Fibroblast of upper back skin (primary cell): ENCODE measurements around the gene MAX.
A peak's percentile ranks its signal among the peaks of the same experiment; 100 is the strongest.

ENCODE experiments used
- DNase-seq: peaks from one replicate; pipeline ENCODE4 v3.0.0-alpha.2; 2013

Gene MAX

GRCh38 chr14:65102441-65103149, at the start of gene MAX:
TSS of gene MAX (minus strand) at chr14:65102517. CDS start at chr14:65102339, 178 bp downstream.
- peak; percentile 99 for DNase-seq

DNA sequence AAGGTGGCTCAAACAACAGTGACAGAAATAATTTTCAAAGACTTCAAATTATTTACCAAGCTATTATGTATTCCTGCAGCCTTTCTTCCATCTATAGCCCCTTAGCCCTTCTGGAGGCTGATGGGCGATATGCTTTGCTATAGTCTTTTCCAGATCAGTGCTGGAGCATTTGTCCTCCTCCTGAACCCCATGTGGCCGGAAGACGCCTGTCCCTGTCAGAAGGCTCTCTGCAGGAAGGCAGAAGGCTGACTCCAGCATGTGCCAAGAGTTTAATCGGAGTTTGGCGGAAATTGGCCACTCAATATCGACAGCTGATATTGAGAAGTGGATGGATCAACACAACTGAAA, 49.3 kb upstream of the MAX start:
- no peak for DNase-seq

DNA sequence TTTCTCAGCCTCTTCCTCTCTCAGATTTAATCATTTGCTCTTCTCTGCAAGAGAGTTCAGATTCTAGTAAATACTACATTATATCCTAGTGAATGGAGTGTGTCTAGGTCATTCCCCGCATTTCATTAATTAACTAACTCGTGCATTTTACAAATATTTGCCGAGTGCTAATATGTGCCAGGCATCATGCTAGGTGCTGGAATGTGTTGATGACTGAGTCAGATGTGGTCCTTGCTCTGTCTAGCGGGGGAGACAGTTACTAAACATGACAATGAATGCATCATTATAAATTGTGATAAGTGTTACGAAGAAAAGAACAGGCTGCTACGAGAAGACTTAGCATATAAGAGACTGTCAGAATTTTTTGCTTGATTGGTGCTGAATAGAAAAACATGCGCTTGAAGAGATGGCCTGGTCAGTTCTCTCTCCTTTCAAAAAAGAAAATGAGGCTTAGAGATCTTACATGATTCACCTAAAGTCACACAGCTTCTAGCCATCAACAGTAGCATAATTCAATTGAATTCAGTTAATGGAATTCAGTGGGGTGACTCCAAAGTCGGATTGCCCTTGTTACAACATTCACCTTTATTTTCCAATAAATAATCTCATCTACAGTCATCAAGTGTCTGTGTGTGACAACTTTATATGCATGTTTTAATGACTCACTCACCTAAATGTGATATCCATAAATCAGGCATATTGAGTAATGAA, 48.7 kb upstream of the MAX start:
- no peak for DNase-seq

- DNase-seq = no peak
Measured at GRCh38 chr14:65149116-65149515, 46.8 kb upstream of the MAX start.

DNA sequence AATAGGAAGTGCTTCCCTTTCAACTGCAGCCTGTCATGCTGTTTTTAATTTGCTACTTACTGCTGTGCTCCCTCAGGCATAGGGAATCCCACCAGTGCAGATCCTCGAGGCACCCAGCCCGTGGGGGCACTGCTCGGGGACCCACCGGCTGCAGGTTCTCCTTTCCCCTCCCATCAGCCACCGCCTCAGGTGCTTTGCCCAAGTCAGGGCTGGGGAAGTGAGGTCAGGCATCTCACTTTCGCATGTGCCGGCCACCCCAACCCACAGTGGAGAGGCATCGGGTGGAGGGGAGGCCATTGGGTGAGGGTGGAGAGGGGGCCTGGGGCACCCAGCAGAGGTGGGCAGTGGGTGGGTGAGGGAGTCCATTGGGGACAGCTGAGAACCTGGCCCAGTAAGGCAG, 41.9 kb upstream of the MAX start:
- DNase-seq = no peak

DNA sequence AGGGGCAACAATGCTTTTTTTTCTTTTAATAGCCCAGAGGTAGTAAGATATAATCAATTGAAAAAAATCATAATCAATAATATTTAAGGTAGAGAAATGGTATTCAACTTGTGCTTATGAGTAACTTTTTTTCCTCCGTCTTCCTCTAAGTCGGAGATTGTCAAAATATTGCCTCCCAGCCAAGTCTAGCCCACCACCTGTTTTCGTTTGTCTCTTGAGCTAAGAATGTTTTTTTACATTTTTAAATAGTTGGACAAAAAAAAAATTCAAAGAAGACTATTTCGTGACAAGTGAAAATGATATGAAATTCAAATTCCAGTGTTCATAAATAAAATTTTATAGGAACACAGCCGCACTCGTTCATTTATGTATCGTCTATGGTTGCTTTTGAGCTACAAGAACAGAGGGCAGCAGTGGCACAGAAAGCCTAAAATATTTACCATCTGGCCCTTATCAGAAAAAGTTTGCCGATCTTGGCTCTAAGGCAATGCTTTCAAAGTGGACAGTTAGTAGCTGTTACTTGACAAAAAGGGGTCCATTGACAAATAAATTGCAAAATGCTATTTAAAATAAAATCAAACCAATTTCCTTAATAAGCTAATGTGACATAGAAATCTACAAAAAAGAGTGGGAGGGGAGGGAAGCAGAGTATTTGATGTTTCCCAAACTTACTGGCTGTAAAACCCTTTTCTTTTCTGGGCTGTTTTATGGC, 40.8 kb upstream of the MAX start:
- no peak for DNase-seq

GRCh38 chr14:65142429-65142828, 40.1 kb upstream of the MAX start:
- no peak for DNase-seq

- DNase-seq = no peak
Measured at GRCh38 chr14:65141523-65141922, 39.2 kb upstream of the MAX start.

DNA sequence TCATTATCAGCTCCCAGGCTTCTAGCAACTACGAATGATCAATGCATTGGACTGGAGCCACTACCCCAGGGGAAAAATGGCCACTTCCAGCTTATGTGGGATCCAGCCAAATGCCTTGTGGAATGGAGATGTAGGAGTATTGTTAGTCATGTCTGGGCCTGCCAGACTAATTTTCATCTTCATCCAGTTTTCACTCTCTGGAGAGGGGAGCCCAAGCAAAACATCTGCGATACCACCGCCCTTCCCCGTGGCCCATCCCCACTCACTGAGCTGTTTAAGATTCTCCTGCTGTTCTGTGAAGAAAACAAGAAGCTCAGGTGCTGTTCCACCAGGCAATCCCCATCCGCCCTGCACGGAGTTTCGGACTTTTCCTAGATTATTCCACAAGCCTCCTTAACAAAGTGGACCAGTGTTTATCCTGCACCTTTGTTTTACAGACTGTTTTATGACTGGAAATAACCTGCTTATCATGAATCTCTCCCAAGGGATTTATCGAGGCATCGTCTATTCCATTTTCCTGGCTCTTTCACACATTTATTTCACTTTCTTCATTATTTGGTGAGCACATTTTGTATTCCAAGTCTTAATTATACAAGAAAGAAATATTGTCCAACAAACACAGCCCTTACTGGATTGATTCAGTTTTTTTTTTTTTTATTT, 35.5 kb upstream of the MAX start:
- DNase-seq = peak; percentile 43

DNA sequence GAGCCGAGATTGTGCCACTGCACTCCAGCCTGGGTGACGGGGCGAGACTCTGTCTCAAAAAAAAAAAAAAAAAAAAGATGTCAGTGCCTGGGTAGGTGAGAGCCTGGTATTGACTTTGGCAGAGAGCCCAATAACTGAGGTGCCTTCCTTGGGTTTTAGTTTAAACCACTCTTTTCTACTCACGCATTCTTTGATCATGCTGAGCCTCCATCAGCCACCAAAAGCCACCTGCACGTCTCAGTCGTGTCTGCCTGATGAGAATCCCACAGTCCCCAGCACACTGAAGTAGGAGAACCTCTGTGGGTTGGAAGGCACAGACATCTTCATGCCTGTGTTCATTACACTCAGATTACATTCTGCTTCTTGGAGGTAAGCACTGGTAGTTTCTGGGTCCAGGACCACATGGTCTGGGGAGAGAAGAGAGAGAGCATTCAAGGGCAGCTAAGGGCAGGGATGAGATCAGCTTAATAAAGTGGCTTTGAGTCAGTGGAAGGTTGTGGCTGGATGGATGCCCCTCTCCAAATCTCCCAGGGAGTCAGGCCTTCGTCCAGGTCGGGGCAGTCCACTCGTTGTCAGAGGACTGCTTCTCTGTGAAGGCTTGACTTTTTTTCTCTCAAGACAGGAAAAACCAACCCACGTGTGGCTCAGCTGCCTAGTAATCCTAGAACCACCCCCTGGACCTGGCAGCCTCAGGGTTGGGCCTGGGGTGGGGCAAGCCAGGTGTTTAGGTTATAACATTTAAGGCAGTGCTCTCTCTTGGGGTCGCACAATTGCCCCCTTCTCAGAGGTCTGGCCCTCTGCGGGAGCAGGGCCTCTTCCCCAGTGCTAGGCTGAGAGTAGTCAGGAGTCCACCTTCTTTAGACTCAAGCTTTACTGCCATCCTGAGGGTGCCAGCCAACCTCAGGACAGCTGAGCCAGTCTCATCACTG, 32.6 kb upstream of the MAX start:
- DNase-seq = no peak

GRCh38 chr14:65132855-65133254, 30.5 kb upstream of the MAX start:
- no peak for DNase-seq

GRCh38 chr14:65131301-65131701, 29.0 kb upstream of the MAX start:
- peak; percentile 87 for DNase-seq

GRCh38 chr14:65128096-65128495, 25.8 kb upstream of the MAX start:
- no peak for DNase-seq

DNA sequence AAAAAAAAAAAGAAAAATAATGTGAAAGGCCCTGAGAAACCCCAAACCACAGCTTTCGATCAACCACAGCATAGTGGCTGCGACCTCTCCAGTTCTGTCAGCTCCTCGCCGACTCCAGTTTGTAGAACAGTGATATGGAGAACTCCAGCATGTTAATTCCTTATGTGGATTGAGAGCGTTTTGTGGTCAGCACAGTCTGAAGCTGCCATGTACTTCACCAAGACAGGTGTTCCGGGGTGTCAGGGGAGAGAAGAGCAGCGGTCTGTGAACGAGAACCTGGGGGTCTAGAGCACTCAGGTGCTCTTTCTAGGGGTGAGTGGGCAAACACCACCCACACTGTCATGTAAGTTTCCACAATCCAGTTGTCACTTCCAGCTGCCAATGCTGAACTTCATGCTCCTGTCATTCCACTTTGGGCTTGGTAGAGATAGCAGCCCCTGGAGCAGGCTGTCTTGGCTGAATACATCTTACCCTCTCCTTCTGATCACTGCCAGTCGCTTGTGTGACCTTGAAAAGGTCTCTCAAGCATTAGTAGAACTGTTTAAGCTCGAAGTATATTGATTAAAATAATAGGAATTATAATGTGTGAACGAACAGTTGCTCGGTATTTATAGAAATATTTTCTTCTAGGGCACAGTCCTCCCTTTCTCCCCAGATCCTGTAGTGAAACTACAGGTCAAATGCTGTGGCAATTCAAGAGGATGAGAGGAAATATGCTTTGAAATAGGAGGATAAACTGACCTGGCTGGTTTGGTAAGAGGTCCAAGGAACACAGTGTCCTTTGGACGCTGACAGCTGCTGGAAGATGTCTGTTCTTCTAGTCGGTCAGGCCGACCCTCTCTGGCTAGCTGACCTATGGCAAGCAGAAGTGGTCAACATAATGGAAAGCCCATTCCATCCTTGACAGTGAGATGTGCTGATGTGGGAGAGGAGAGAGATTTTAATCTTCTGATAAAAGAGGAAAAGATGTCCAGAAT, 15.7 kb upstream of the MAX start:
- DNase-seq = no peak

DNA sequence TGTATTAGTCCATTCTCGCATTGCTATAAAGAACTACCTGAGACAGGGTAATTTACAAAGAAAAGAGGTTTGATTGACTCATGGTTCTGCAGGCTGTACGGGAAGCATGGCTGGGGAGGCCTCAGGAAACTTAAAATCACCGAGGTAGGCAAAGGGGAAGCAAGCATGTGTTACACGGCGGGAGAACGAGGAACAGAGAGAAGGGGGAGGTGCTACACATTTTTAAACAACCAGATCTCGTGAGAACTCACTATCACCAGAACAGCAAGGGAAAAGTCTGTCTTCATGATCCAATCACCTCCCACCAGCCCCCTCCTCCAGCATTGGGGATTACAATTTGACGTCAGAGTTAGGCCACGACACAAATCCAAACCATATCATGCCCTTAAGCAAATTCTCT, 13.3 kb upstream of the MAX start:
- DNase-seq = no peak

DNA sequence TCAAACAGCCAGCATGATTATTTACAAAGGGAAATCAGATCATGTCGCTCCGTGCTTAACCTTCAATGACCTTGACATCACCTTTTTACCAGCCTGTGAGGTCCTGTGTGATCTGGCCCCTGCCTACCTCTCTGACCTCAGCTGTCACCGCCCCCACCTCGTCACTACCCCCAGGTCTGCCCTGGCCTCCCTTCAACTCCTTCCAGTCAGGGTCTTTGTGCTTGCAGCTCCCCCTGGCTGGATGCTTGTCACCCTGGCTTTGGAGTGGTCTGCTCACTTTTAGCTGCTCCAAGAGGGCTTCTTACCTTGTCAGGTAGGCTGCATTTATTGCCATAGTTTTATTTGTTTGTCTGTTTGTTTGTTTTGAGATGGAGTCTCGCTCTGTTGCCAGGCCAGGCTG, 8.2 kb upstream of the MAX start:
- DNase-seq = no peak

- DNase-seq = no peak
Measured at GRCh38 chr14:65109357-65109756, 7.0 kb upstream of the MAX start.

DNA sequence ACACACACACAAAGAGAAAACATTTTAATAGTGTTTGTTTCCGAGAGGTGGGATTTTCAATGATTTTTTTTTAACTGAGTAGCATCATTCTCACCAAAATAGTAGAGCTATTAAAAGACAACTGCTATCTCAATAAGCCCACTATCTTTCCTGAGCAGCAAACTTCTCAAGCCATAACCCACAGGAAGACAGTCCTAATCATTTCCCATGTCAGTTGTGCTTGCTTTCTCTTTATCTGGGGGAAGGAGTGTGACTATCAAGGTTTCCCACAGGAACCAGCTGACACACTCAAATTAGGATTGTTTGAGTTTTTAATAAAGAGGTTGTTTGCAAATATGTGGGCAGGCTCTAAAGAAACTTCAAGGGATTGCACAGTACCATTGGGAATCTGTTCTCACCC, 4.9 kb upstream of the MAX start:
- DNase-seq = no peak

DNA sequence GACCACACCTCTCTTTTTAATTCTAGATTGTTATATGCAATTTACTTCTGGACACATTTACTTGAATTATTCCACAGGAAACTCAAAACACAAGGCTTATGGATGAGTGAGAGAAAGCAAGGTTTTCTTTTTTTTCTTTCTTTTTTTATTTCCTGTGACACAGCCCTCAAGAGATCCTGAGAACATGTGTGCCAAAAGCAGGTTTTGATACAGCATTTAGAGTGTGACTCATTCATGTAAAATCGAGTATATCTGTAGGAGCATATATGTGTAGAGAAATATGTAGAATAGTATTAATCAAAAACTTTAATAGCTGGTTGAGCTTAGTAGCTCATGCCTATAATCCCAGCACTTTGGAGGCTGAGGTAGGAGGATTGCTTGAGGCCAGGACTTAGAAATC, 4.4 kb upstream of the MAX start:
- DNase-seq = no peak

DNA sequence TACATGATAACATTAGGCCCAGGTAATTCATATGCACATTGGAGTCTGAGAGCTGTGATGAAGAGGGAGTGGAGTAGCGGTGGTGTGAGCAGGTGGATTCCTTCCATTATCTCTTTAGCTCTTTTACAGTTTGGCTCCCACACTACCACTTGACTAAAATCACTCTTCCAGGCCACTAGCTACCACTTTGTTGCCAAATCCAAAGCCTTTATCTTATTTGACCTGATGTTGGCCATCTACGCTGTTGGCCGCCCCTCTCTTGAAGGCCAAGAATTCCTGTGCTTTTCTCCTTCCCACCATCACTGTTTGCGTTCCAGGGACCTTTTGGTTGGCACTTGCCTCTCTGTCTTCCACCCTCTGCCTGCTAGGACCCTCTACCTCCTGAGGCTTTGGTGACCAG, 4.0 kb upstream of the MAX start:
- no peak for DNase-seq

GRCh38 chr14:65104791-65105190, 2.5 kb upstream of the MAX start:
- DNase-seq = no peak
